ENCODE results near the gene ABHD17B.
"Not testable (repeated sequence)": the region's sequence is repeated elsewhere in the genome, so short reads cannot be mapped to it uniquely, and the experiment has no call there.

Gene ABHD17B

GRCh38 chr9:71911061-71911907 is at the start of gene ABHD17B, which contains the start of gene C9orf85:
ABHD17B (minus strand) TSS chr9:71911193; CDS start chr9:71875080, 36,113 bp downstream.
C9orf85 (plus strand) TSS chr9:71911639; CDS start chr9:71911735, 96 bp downstream.
- peak; percentile 99 for FAIRE-seq

GRCh38 chr9:71955300-71955915 is 44.4 kb upstream of the ABHD17B start:
- FAIRE-seq, result no peak

DNA sequence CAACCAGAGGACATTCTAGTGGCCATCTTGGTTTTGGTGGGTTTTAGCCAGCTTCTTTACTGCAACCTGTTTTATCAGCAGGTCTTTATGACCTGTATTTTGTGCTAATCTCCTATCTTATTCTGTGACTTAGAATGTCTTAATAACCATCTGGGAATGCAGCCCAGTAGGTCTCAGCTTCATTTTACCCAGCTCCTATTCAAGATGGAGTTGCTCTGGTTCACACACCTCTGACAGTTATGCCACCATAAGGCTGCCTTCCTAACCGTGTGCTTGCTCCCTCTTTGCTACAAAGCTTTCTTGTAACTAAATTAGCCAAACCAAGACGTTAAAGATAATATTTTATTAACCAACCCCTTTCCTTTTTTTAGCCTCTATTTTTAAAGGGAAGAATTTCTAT is 43.7 kb upstream of the ABHD17B start:
- FAIRE-seq, result not testable (repeated sequence)

GRCh38 chr9:71944754-71945375 is 33.9 kb upstream of the ABHD17B start:
- FAIRE-seq, result no peak

GRCh38 chr9:71941998-71942567 is 31.1 kb upstream of the ABHD17B start:
- no peak for FAIRE-seq

GRCh38 chr9:71941060-71941568 is 30.1 kb upstream of the ABHD17B start:
- no peak for FAIRE-seq

GRCh38 chr9:71937898-71938297 is 26.9 kb upstream of the ABHD17B start:
- FAIRE-seq, result peak; percentile 8

GRCh38 chr9:71937070-71937625 is 26.2 kb upstream of the ABHD17B start:
- no peak for FAIRE-seq

GRCh38 chr9:71936066-71936465 is 25.1 kb upstream of the ABHD17B start:
- FAIRE-seq, result no peak

GRCh38 chr9:71931166-71931565 is 20.2 kb upstream of the ABHD17B start:
- FAIRE-seq, result no peak

DNA sequence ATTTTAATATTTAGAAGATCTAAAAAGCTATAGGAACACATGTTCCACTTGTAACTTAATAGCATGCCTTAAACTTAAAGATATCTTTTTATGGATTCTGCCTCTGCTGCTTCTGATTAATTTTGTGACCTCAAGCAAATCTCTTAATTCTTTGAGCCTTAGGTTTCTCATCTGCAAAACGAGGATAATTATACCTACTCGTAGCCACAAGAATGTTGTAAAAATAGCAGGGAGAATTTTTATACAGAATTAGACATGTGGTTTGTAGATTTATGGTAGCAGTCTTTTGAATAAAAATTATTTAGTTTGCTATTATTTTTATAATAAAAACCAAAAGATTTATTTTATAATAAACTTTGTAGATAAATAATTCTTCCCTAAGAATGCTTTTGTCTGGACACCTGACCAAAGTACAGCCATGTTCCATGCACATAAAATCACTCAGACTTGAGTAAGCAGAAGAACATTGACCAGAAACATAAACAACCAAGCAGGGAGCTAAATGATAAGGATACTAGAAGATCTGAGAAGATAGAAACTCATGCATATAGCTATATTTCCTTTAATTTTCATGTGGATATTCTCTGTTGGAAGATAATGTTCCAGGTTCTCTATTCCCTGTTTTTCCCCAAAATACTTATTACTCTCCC is 18.9 kb upstream of the ABHD17B start:
- FAIRE-seq, result peak; percentile 67

DNA sequence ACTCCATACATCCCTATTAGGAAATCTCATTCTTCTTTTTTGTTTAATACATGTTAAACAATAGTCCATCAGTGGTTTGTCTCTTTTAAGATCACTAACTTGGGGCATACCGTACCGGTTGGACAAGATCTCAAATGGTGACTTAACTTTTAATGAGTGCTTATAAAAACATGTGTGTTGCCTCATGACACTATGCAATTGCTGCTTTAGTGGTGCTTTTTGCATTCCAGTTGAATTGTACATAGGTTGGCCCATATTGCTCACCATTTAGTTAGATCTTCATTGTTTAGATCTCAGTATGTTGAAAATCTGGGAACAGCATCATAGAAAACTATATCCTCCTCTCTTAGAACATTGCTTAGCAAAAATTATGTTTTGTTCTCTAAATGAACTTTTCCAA is 18.2 kb upstream of the ABHD17B start:
- no peak for FAIRE-seq

- FAIRE-seq, result no peak
Observed at GRCh38 chr9:71928806-71929205, 17.8 kb upstream of the ABHD17B start.

- FAIRE-seq, result no peak
Observed at GRCh38 chr9:71928376-71928775, 17.4 kb upstream of the ABHD17B start.

DNA sequence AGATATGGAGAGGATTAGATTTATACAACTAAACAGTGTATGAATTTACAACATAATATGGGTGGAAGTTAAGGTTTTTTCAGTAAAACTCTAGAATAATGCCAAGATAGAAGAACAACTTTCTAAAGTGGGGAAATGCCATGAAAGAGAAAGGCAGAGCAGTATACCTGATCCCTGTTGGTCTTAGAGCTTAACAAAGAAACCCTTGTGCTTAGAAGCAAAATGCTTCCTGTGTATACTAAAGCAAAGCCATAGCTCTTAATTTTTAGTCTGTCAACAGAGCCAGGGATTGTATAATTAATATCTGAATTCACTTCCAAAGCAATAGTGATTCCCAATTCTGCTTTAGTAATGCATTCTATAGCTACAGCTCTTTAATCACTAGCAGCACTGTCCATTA is 14.8 kb upstream of the ABHD17B start:
- no peak for FAIRE-seq

- no peak for FAIRE-seq
Observed at GRCh38 chr9:71924576-71924975, 13.6 kb upstream of the ABHD17B start.

DNA sequence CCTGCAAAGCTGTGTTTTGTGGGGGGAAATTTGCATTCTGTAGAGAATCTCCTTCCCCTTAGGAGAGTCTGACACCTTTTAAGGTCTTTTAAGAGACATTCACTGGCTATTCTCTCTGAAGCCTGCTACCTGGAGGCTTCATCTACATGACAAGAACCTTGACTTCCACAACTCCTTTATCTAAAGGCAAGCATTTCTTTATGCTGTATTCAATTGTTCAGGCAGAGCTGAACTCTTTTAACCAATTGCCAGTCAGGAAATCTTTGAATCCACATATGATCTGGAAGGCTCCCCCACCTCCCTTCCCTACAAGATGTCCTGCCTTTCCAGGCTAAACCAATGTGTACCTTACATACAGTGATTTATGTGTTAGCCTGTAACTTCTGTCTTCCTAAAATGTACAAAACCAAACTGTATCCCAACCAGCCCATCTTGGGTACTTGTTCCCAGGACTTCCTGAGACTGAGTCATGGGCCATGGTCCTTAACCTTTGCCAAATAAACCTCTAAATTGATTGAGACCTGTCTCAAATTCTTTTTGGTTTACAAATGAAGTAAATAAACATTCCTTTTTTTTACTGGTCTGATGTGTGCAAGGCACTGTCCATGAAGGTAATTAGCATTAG is 10.3 kb upstream of the ABHD17B start:
- FAIRE-seq, result no peak

DNA sequence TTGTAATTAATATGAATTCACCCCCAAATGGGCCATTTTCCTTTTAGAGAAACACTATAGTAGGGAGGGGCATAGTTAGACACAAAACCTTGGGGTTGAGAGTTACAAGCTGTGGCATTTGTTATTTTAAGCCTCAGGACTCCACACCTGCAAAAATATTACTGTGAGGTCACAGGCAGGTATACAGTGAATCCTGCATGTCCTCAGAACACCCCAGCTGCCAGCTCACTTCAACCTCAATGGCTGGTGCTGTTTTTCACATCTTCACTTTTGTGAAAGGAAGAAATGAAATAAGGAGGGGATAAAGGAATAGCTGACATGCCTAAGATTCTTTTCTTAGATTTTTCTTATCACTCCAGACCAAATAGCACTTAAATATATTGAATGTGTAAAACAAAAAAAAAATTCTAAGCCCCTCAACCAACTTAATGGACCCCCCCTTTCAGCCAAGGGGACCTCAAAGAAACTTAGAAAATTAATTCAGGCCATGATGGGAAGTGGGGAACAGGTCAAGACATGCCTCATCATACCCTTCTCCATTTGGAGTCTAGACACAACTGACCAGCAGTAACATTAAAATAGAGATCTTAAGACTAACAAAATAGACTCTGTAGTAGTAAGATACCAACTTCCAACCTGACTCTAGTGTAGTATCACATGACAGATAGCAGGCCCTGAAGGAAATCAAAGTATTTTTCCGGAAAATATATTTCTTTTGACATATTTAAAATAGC is 9.6 kb upstream of the ABHD17B start:
- FAIRE-seq, result no peak

DNA sequence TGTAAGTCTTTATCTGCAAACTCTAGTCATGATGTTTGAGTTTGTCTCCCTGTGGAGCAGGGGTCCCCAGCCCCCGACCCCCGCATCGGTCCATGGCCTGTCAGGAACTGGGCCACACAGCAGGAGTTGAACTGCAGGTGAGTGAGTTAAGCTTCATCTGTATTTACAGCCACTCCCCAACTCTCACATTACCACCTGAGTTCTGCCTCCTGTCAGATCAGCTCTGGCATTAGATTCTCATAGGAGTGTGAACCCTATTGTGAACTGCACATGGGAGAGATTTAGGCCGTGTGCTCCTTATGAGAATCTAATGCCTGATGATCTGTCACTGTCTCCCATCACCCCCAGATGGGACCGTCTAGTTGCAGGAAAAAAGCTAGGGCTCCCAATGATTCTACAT is 7.4 kb upstream of the ABHD17B start:
- FAIRE-seq, result no peak

DNA sequence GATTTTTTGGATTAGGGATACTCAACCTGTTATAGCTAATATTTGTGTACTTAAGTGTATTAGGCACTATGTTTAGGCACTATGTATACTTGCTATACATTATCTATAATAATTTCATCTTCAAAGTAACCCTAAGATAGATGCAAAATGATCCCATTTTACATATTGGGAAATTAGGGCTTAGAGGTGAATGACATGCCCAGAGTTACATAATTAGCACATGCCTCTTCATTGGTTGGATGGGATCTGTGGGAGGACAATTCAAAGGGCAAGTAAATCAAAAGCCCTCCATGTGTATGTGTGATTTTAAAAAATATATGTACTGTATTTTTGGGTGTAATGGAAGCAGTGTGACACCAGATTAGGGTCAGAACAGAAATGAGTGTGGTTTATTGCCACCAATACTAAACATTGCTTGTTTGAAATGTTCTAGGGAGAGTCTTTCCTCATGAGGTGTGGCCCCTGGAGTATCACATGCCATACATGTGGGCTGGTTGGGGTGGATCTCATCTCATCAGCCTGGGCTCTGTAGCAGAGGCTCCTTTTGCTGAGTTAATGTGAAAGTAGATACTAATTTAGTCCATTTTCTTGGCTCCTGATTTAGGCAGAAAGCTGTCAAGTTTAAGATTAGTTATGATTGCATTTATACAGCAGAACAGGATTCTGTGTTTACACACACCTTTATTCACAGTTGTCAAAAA is 6.0 kb upstream of the ABHD17B start:
- FAIRE-seq, result no peak
